ENCODE measurements around the gene HSPG2.

Gene HSPG2

GRCh38 chr1:21886486-21887215, 50.5 kb downstream of the HSPG2 start:
- TF ChIP-seq CTCF (IDR thresholded peaks at IDR 0.05; ENCODE audit: low read depth, low read length, missing control alignments): no peak
- no peak overlapping the region for H3K4me3 ChIP-seq (ENCODE audit: low read depth, low read length)
- in situ Hi-C loops (cut with HindIII; ENCODE audit: low sequenced_read_pairs): loop anchor here (5.0 kb wide), 2 partner anchors 44 to 51 kb away; partner anchors contain the start of gene HSPG2
- DNase-seq (ENCODE audit: low read depth): no peak

GRCh38 chr1:21885236-21886037, 51.7 kb downstream of the HSPG2 start:
- in situ Hi-C loops (cut with HindIII; ENCODE audit: low sequenced_read_pairs): loop anchor here (5.0 kb wide), 2 partner anchors 43 to 52 kb away; partner anchors contain the start of gene HSPG2
- H3K4me3 ChIP-seq (ENCODE audit: low read depth, low read length): no peak overlapping the region
- no peak for DNase-seq (ENCODE audit: low read depth)
- TF ChIP-seq CTCF (IDR thresholded peaks at IDR 0.05; ENCODE audit: low read depth, low read length, missing control alignments): no peak

GRCh38 chr1:21884456-21885235, 52.5 kb downstream of the HSPG2 start:
- no peak for DNase-seq (ENCODE audit: low read depth)
- no peak for TF ChIP-seq CTCF (IDR thresholded peaks at IDR 0.05; ENCODE audit: low read depth, low read length, missing control alignments)
- H3K4me3 ChIP-seq (ENCODE audit: low read depth, low read length): no peak overlapping the region
- in situ Hi-C loops (cut with HindIII; ENCODE audit: low sequenced_read_pairs): loop anchor here (5.0 kb wide), 2 partner anchors 42 to 53 kb away; partner anchors contain the start of gene HSPG2

GRCh38 chr1:21882721-21883415, 54.2 kb downstream of the HSPG2 start:
- in situ Hi-C loops (cut with HindIII; ENCODE audit: low sequenced_read_pairs): no loop called here
- H3K4me3 ChIP-seq (ENCODE audit: low read depth, low read length): no peak overlapping the region
- DNase-seq (ENCODE audit: low read depth): no peak
- TF ChIP-seq CTCF (IDR thresholded peaks at IDR 0.05; ENCODE audit: low read depth, low read length, missing control alignments): no peak

- in situ Hi-C loops (cut with HindIII; ENCODE audit: low sequenced_read_pairs): no loop called here
- H3K4me3 ChIP-seq (ENCODE audit: low read depth, low read length): no peak overlapping the region
- no peak for DNase-seq (ENCODE audit: low read depth)
- TF ChIP-seq CTCF (IDR thresholded peaks at IDR 0.05; ENCODE audit: low read depth, low read length, missing control alignments): no peak
Measured at GRCh38 chr1:21881250-21881649, 55.9 kb downstream of the HSPG2 start.

GRCh38 chr1:21880619-21880970, 56.5 kb downstream of the HSPG2 start:
- no peak for DNase-seq (ENCODE audit: low read depth)
- H3K4me3 ChIP-seq (ENCODE audit: low read depth, low read length): no peak overlapping the region
- no peak for TF ChIP-seq CTCF (IDR thresholded peaks at IDR 0.05; ENCODE audit: low read depth, low read length, missing control alignments)
- in situ Hi-C loops (cut with HindIII; ENCODE audit: low sequenced_read_pairs): no loop called here

All from astrocyte of the cerebellum (primary cell).